Hepatocyte (in vitro differentiated cells): ENCODE measurements around the gene ZSWIM1. TPM values are rescaled to one million over a fixed set of nuclear protein-coding genes. Genes with fewer than 3 reads are reported as not detected.

Experiments
- DNase-seq: peaks from one replicate; pipeline ENCODE4 v3.0.0-alpha.2; 2016; ENCODE audit warnings: low spot score
- H2AFZ ChIP-seq: fragments of 200-600 bp; sonication (generic); 2 replicates; pipeline ENCODE4 v1.6.0; 2016; ENCODE audit warnings: antibody characterized with exemption, mild to moderate bottlenecking
- H3K27ac ChIP-seq: fragments of 200-600 bp; sonication (generic); 2 replicates; pipeline ENCODE4 v1.5.1; 2016; ENCODE audit warnings: mild to moderate bottlenecking
- H3K27me3 ChIP-seq: fragments of 200-600 bp; sonication (generic); 2 replicates; pipeline ENCODE4 v1.6.1; 2016
- H3K36me3 ChIP-seq: fragments of 200-600 bp; sonication (generic); replicated peaks from 2 replicates; pipeline ENCODE4 v1.5.1; 2016; ENCODE audit warnings: low read depth; ENCODE audit not compliant: insufficient read depth
- H3K4me1 ChIP-seq: fragments of 200-600 bp; sonication (generic); 2 replicates; pipeline ENCODE4 v1.5.1; 2016; ENCODE audit warnings: mild to moderate bottlenecking, moderate library complexity; ENCODE audit not compliant: insufficient read depth
- H3K4me2 ChIP-seq: fragments of 200-600 bp; sonication (generic); 2 replicates; pipeline ENCODE4 v1.6.0; 2016
- H3K4me3 ChIP-seq: fragments of 200-600 bp; sonication (generic); 2 replicates; pipeline ENCODE4 v1.5.1; 2016; ENCODE audit warnings: mild to moderate bottlenecking
- H3K79me2 ChIP-seq: fragments of 200-600 bp; sonication (generic); 2 replicates; pipeline ENCODE4 v1.6.0; 2017; ENCODE audit warnings: mild to moderate bottlenecking
- H3K9me2 ChIP-seq: fragments of 200-600 bp; sonication (generic); replicated peaks from 2 replicates; pipeline ENCODE4 v1.6.0; 2017; ENCODE audit warnings: mild to moderate bottlenecking; ENCODE audit not compliant: insufficient read depth
- H3K9me3 ChIP-seq: fragments of 200-600 bp; sonication (generic); 2 replicates; pipeline ENCODE4 v1.5.1; 2016; ENCODE audit warnings: low read depth, mild to moderate bottlenecking
- H4K20me1 ChIP-seq: fragments of 200-600 bp; sonication (generic); 2 replicates; pipeline ENCODE4 v1.6.0; 2016; ENCODE audit warnings: mild to moderate bottlenecking; ENCODE audit not compliant: insufficient read depth, poor library complexity, severe bottlenecking
- CTCF ChIP-seq: fragments of 200-600 bp; sonication (generic); IDR thresholded peaks from 2 replicates; pipeline ENCODE4 v1.5.1; 2016; ENCODE audit warnings: antibody characterized with exemption, mild to moderate bottlenecking; ENCODE audit not compliant: poor library complexity
- EZH2 ChIP-seq: fragments of 200-600 bp; sonication (generic); IDR thresholded peaks from 2 replicates; pipeline ENCODE4 v1.6.1; 2016; ENCODE audit warnings: antibody characterized with exemption, mild to moderate bottlenecking, borderline replicate concordance
- EZH2phosphoT487 ChIP-seq: fragments of 200-600 bp; sonication (generic); IDR thresholded peaks from one replicate; pipeline ENCODE4 v1.6.1; 2018; ENCODE audit warnings: antibody characterized with exemption, mild to moderate bottlenecking, low read depth, moderate library complexity; ENCODE audit not compliant: unreplicated experiment, severe bottlenecking
- WGBS: methylation state at CpG from one replicate; pipeline ENCODE4 v1.1.6; 2016; ENCODE audit warnings: low lambda C conversion rate; ENCODE audit errors: missing lambda C conversion rate; 5-methylcytosine and 5-hydroxymethylcytosine counted together
- polyA plus RNA-seq: library from polyadenylated mRNA; unstranded; fragments of >200 nt; fragmentation: Nextera tagmentation; extraction: Ambion mirVana; gene quantifications from 2 replicates; pipeline ENCODE4 v1.2.1, GENCODE V29; 2016
- total RNA-seq: library from RNA; depleted of rRNA; stranded (reverse); fragments of >200 nt; gene quantifications from 2 replicates; pipeline ENCODE4 v1.2.3, GENCODE V29; 2014

The ZSWIM1 gene
- total and polyA plus RNA-seq, 2 experiments from 2014 or later: 5.0 to 6.4 TPM

GRCh38 chr20:45874576-45874975 lies 6.5 kb upstream of the ZSWIM1 start:
- no peaks in the 10 kb centered on the region for H4K20me1 ChIP-seq
- no peak overlapping the region for H2AFZ ChIP-seq
- H3K9me3 ChIP-seq: no peaks in the 10 kb centered on the region
- whole genome bisulfite sequencing: 54% methylated on average over 4 of the region's 4 CpGs
- no peaks in the 10 kb centered on the region for H3K27me3 ChIP-seq
- no peaks in the 10 kb centered on the region for H3K4me1 ChIP-seq
- H3K4me3 ChIP-seq: no peak overlapping the region
- no peaks in the 10 kb centered on the region for H3K79me2 ChIP-seq
- H3K9me2 ChIP-seq: no peaks in the 10 kb centered on the region
- no peaks in the 10 kb centered on the region for H3K36me3 ChIP-seq
- H3K27ac ChIP-seq: no peak overlapping the region
- no peak overlapping the region for H3K4me2 ChIP-seq
- no peak for DNase-seq
- TF ChIP-seq CTCF: no peak
- TF ChIP-seq EZH2: no peak
- no peak for TF ChIP-seq EZH2phosphoT487

GRCh38 chr20:45878076-45878761 lies 2.8 kb upstream of the ZSWIM1 start:
- Histone ChIP-seq H3K9me3 (no peaks in the 10 kb centered on the region), H3K36me3 (no peaks in the 10 kb centered on the region), H3K4me2 (no peak overlapping the region), H3K27me3 (no peaks in the 10 kb centered on the region), H4K20me1 (no peaks in the 10 kb centered on the region), H3K4me1 (peaks cover 6% of the 10 kb centered on the region), H3K9me2 (no peaks in the 10 kb centered on the region), H2AFZ (no peak overlapping the region), H3K27ac (no peak overlapping the region), H3K79me2 (peaks cover 16% of the 10 kb centered on the region), H3K4me3 (no peak overlapping the region)
- TF ChIP-seq EZH2phosphoT487 (no peak), CTCF (no peak), EZH2 (no peak)
- DNase-seq: no peak
- WGBS: 88% methylated on average over 13 of the region's 13 CpGs

- no peaks in the 10 kb centered on the region for H4K20me1 ChIP-seq
- no peaks in the 10 kb centered on the region for H3K36me3 ChIP-seq
- no peak for DNase-seq
- WGBS: 93% methylated on average over 4 of the region's 4 CpGs
- peaks cover 20% of the 10 kb centered on the region for H3K4me1 ChIP-seq
- TF ChIP-seq EZH2phosphoT487 (no peak), CTCF (no peak), EZH2 (no peak)
- H3K27me3 ChIP-seq: no peaks in the 10 kb centered on the region
- H3K9me2 ChIP-seq: no peaks in the 10 kb centered on the region
- peak overlapping the region; percentile 75 for H3K4me2 ChIP-seq
- no peak overlapping the region for H3K4me3 ChIP-seq
- no peak overlapping the region for H2AFZ ChIP-seq
- H3K27ac ChIP-seq: no peak overlapping the region
- peaks cover 16% of the 10 kb centered on the region for H3K79me2 ChIP-seq
- no peaks in the 10 kb centered on the region for H3K9me3 ChIP-seq
These were observed 1.6 kb downstream of the ZSWIM1 start for GRCh38 chr20:45882469-45883099.
